GM19397 (cell line): Measurements from ENCODE around the gene VSTM2L.

Experiments used
- ATAC-seq: cut with Tn5 transposase; IDR thresholded peaks from one replicate; pipeline ENCODE4 v1.9.1; 2021; ENCODE audit warnings: mild to moderate bottlenecking, moderate library complexity; ENCODE audit not compliant: unreplicated experiment

VSTM2L gene

GRCh38 chr20:37936041-37936440 is 33.1 kb downstream of the VSTM2L start:
- no peak for ATAC-seq

GRCh38 chr20:37936451-37936850 is 33.5 kb downstream of the VSTM2L start:
- no peak for ATAC-seq

GRCh38 chr20:37937686-37938085 is 34.8 kb downstream of the VSTM2L start:
- ATAC-seq = no peak

GRCh38 chr20:37938181-37938750 is 35.3 kb downstream of the VSTM2L start:
- ATAC-seq = no peak

DNA sequence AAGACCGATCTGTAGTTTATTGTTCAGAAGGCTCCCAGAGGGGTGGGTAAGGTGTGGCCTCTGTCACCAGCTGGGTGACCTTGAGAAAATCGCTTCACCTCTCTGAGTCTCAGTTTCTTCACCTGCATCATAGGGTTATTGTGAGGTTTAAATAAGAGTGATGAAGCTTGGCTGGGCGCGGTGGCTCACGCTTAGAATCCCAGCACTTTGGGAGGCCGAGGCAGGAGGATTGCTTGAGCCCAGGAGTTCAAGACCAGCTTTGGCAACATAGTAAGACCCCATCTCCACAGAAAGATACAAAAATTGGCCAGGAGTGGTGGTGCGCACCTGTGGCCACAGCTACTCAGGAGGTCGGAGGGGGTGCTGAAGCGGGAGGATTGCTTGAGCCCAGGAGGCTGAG is 36.0 kb downstream of the VSTM2L start:
- no peak for ATAC-seq

GRCh38 chr20:37939701-37940560 is 37.0 kb downstream of the VSTM2L start:
- ATAC-seq = no peak

- no peak for ATAC-seq
Measured at GRCh38 chr20:37940858-37941257, 37.9 kb downstream of the VSTM2L start.

DNA sequence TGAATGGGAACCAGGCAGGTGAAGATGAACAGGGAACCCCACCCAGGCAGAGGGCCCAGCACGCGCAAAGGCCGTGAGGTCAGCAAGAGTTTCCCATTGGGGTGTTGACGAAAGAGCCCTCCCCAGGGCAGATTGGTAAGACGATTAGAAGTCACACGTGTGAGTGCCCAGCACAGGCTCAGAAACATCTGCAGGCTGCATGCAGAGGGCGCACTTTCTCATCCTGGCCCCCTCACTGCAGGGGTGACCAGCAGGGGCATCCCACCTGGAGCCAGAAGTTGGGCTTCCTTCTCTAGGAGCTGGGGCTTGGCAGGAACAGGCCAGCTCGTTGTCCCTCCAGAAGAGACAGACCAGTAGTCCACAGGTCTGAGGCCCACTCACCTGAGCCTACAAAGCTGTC is 38.4 kb downstream of the VSTM2L start:
- ATAC-seq = no peak

GRCh38 chr20:37941992-37942391 is 39.1 kb downstream of the VSTM2L start:
- ATAC-seq = no peak

DNA sequence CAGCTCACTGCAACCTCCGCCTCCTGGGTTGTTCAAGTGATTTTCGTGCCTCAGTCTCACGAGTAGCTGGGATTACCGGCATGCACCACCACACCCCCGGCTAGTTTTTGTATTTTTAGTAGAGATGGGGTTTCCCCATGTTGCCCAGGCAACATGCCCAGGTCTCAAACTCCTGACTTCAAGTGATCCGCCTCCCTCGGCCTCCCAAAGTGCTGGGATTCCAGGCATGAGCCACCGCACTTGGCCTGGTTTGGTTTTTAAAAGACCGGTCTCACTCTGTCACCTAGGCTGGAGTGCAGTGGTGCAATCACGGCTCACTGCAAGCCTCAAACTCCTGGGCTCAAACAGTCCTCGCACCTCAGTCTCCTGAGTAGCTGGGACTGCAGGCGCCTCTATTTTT is 40.1 kb downstream of the VSTM2L start:
- no peak for ATAC-seq

- no peak for ATAC-seq
Measured at GRCh38 chr20:37943501-37944455, 40.9 kb downstream of the VSTM2L start.

DNA sequence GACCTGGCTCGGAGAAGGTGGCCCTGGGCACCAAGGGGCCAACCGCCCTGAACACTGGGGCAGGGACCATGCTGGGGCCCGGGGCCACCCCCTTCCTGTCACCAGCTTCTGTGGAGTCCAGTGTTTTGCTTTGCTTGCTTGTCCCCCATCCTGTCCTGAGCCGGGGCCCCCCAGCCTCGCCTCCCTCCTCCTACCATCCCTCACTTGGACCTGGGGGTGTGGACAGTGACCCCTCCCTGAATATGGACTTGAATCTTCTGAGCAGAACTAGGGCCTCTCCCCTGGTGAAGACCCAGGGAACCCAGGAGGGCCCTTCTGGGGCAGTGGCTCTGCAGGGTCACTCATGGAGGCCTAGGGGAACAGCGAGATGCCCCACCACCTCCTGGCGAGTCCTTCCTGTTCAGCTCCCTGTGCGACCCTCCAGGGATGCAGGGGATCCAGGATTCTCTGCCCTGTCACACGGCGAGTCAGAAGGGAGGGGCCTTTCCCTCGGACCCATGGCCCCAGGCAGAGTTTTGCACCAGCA is 41.6 kb downstream of the VSTM2L start:
- ATAC-seq = no peak

- no peak for ATAC-seq
Measured at GRCh38 chr20:37945091-37945547, 42.2 kb downstream of the VSTM2L start.

- no peak for ATAC-seq
Measured at GRCh38 chr20:37946946-37947345, 44.0 kb downstream of the VSTM2L start.

GRCh38 chr20:37947943-37948342 is 45.0 kb downstream of the VSTM2L start:
- ATAC-seq = no peak

- ATAC-seq = no peak
Measured at GRCh38 chr20:37948956-37949355, 46.0 kb downstream of the VSTM2L start.

DNA sequence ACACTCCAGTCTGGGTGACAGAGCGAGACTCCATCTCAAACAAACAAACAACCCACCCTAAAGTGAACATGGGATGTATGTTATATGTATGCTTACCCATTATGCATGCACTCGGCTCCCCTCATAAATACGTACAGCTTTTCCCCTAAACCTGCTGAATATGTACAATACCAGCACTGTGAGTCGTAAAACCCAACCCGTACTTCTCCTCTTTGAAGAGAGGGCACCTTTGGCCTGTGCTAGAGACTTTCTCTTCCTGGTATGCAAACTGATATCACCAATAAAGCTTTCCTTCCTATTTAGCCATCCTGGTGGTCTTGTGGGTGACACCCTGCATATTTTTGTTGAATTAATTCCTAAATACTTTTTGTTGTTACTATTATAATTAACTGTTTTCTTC is 51.3 kb downstream of the VSTM2L start:
- ATAC-seq = no peak

DNA sequence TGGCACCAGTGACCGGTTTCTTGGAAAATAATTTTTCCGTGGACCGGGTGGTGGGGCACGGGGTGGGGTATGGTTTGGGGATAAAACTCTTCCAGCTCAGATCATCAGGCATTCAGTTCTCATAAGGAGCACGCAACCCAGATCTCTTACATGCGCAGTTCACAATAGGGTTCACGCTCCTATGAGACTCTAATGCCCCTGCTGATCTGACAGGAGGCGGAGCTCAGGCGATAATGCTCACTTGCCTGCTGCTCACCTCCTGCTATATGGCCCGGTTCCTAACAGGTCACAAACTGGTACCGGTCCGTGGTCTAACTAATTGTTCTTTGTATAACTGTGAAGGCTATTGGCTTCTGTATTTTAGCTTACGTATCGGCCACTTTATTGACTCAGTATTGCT is 51.7 kb downstream of the VSTM2L start:
- ATAC-seq = no peak

GRCh38 chr20:37955511-37955910 is 52.6 kb downstream of the VSTM2L start:
- no peak for ATAC-seq

DNA sequence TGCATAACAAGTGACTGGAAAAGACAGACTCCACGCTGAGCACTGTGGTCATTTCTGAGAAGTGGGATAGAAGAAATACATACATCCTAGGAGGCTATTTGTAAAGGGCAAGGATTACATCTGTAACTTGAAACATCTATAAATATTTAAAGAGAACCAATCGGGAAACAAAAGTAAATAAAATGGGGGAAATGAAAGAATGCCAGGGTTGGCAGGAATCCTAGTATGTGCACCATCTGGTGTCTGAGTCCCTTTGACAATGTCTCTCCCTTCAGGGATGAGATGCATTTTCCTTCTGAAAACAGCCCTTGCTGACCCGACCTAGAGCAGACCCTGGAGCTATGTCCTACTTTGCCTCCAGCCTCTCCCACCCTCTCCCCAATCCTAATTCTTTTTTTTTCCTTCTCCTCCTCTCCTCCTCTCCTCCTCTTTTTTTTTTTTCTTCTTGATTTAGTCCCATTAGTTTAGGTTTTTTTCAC is 53.2 kb downstream of the VSTM2L start:
- ATAC-seq = no peak
